Retinal pigment epithelial cell (primary cell): ENCODE measurements around the gene IRF8.
"Not testable (repeated sequence)": the region's sequence is repeated elsewhere in the genome, so short reads cannot be mapped to it uniquely, and the experiment has no call there.

Experiments
- DNase-seq: peaks from one replicate; pipeline ENCODE4 v3.0.0-alpha.2; 2010; ENCODE audit warnings: low read depth
- H3K4me3 ChIP-seq: 2 replicates; pipeline ENCODE4 v1.5.1; 2011; ENCODE audit warnings: mild to moderate bottlenecking, low read length, control low read depth, moderate library complexity
- TF ChIP-seq, protein P1 (sequence below): conservative IDR thresholded peaks from 2 replicates; pipeline ENCODE4 v1.5.1; 2011; ENCODE audit warnings: low read depth, low read length, control low read depth, inconsistent platforms

The IRF8 gene

GRCh38 chr16:85868495-85868894 lies 30.5 kb upstream of the IRF8 start:
- no peak overlapping the region for H3K4me3 ChIP-seq
- TF ChIP-seq, protein P1, sequence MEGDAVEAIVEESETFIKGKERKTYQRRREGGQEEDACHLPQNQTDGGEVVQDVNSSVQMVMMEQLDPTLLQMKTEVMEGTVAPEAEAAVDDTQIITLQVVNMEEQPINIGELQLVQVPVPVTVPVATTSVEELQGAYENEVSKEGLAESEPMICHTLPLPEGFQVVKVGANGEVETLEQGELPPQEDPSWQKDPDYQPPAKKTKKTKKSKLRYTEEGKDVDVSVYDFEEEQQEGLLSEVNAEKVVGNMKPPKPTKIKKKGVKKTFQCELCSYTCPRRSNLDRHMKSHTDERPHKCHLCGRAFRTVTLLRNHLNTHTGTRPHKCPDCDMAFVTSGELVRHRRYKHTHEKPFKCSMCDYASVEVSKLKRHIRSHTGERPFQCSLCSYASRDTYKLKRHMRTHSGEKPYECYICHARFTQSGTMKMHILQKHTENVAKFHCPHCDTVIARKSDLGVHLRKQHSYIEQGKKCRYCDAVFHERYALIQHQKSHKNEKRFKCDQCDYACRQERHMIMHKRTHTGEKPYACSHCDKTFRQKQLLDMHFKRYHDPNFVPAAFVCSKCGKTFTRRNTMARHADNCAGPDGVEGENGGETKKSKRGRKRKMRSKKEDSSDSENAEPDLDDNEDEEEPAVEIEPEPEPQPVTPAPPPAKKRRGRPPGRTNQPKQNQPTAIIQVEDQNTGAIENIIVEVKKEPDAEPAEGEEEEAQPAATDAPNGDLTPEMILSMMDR: no peak
- DNase-seq: no peak

- H3K4me3 ChIP-seq: no peak overlapping the region
- TF ChIP-seq, protein P1: no peak
- no peak for DNase-seq
Measured at GRCh38 chr16:85869206-85869605, 29.8 kb upstream of the IRF8 start.

GRCh38 chr16:85869785-85870558 lies 29.0 kb upstream of the IRF8 start:
- no peak for DNase-seq
- TF ChIP-seq, protein P1: no peak
- H3K4me3 ChIP-seq: no peak overlapping the region

- no peak for DNase-seq
- TF ChIP-seq, protein P1: no peak
- no peak overlapping the region for H3K4me3 ChIP-seq
Measured at GRCh38 chr16:85871756-85872155, 27.2 kb upstream of the IRF8 start.

- TF ChIP-seq, protein P1: no peak
Measured at GRCh38 chr16:85872734-85873133, 26.2 kb upstream of the IRF8 start.

GRCh38 chr16:85873153-85873552 lies 25.8 kb upstream of the IRF8 start:
- TF ChIP-seq, protein P1: no peak
- H3K4me3 ChIP-seq: no peak overlapping the region
- DNase-seq: no peak

More at GRCh38 chr16:85872734-85873133, 26.2 kb upstream of the IRF8 start:
- H3K4me3 ChIP-seq: no peak overlapping the region
- no peak for DNase-seq

- not testable (repeated sequence) for DNase-seq, H3K4me3 ChIP-seq
Measured at GRCh38 chr16:85874031-85874430, 24.9 kb upstream of the IRF8 start.
